Measurements from ENCODE around the gene PRDM13. TPM values are rescaled to one million over a fixed set of nuclear protein-coding genes. Genes with fewer than 3 reads are reported as not detected.

PRDM13 gene
- total RNA-seq, 1 donor from 2014 or later, result not detected

DNA sequence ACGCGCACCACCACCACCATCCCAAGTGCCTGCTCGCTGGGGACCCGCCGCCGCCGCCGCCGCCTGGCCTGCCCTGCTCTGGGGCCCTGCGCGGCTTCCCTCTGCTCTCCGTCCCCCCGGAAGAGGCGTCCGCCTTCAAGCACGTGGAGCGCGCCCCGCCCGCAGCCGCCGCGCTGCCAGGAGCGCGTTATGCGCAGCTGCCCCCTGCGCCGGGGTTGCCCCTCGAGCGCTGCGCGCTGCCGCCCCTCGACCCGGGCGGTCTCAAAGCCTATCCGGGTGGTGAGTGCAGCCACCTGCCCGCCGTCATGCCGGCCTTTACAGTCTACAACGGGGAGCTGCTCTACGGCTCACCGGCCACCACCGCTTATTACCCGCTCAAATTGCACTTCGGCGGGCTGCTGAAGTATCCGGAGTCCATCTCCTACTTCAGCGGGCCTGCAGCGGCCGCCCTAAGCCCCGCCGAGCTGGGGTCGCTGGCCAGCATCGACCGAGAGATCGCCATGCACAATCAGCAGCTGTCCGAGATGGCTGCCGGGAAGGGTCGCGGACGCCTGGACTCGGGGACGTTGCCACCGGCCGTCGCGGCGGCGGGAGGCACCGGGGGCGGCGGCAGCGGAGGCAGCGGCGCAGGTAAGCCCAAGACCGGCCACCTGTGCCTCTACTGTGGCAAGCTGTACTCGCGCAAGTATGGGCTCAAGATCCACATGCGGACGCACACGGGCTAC is 7.2 kb downstream of the PRDM13 start:
- no peaks in the 10 kb centered on the region for H4K20me1 ChIP-seq (ENCODE audit: insufficient read depth, low read length)
- Mint-ChIP-seq H3K27ac (ENCODE audit: unreplicated experiment) (no peak overlapping the region), H3K4me3 (ENCODE audit: unreplicated experiment) (no peak overlapping the region), H3K9me3 (ENCODE audit: unreplicated experiment) (peaks cover 13% of the 10 kb centered on the region), H3K4me1 (ENCODE audit: low read depth, unreplicated experiment) (no peaks in the 10 kb centered on the region), H3K27me3 (ENCODE audit: low read depth, unreplicated experiment) (peaks cover 83% of the 10 kb centered on the region), H3K36me3 (ENCODE audit: low read depth, unreplicated experiment) (no peaks in the 10 kb centered on the region)
- peak overlapping the region; percentile 76 for H3K4me2 ChIP-seq (ENCODE audit: low read length)
- FAIRE-seq, result no peak
- H3K27ac ChIP-seq (ENCODE audit: low read depth, low read length), result no peak overlapping the region
- peaks cover 8% of the 10 kb centered on the region for H3K9me3 ChIP-seq (ENCODE audit: insufficient read depth, low read depth, low read length)
- H3K4me3 ChIP-seq (ENCODE audit: insufficient read depth, low read depth, low read length), result peak overlapping the region; percentile 5
- TF ChIP-seq EZH2 (IDR thresholded peaks at IDR 0.05; ENCODE audit: insufficient read depth, low read length), result peak; percentile 76
- TF ChIP-seq, protein P1, sequence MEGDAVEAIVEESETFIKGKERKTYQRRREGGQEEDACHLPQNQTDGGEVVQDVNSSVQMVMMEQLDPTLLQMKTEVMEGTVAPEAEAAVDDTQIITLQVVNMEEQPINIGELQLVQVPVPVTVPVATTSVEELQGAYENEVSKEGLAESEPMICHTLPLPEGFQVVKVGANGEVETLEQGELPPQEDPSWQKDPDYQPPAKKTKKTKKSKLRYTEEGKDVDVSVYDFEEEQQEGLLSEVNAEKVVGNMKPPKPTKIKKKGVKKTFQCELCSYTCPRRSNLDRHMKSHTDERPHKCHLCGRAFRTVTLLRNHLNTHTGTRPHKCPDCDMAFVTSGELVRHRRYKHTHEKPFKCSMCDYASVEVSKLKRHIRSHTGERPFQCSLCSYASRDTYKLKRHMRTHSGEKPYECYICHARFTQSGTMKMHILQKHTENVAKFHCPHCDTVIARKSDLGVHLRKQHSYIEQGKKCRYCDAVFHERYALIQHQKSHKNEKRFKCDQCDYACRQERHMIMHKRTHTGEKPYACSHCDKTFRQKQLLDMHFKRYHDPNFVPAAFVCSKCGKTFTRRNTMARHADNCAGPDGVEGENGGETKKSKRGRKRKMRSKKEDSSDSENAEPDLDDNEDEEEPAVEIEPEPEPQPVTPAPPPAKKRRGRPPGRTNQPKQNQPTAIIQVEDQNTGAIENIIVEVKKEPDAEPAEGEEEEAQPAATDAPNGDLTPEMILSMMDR (IDR thresholded peaks at IDR 0.05; ENCODE audit: insufficient read depth, low read depth, low read length), result no peak
- peak overlapping the region; percentile 80 for H2AFZ ChIP-seq (ENCODE audit: low read depth, low read length)
- H3K27me3 ChIP-seq (ENCODE audit: insufficient read depth, low read length), result peaks cover 92% of the 10 kb centered on the region
- no peaks in the 10 kb centered on the region for H3K36me3 ChIP-seq (ENCODE audit: insufficient read depth, low read length)
- H3K79me2 ChIP-seq (ENCODE audit: insufficient read depth, low read length), result no peaks in the 10 kb centered on the region
- no peak overlapping the region for H3K9ac ChIP-seq (ENCODE audit: low read length)
- peaks cover 8% of the 10 kb centered on the region for H3K4me1 ChIP-seq (ENCODE audit: insufficient read depth, low read length)
- no peak for DNase-seq (ENCODE audit: low read depth)

DNA sequence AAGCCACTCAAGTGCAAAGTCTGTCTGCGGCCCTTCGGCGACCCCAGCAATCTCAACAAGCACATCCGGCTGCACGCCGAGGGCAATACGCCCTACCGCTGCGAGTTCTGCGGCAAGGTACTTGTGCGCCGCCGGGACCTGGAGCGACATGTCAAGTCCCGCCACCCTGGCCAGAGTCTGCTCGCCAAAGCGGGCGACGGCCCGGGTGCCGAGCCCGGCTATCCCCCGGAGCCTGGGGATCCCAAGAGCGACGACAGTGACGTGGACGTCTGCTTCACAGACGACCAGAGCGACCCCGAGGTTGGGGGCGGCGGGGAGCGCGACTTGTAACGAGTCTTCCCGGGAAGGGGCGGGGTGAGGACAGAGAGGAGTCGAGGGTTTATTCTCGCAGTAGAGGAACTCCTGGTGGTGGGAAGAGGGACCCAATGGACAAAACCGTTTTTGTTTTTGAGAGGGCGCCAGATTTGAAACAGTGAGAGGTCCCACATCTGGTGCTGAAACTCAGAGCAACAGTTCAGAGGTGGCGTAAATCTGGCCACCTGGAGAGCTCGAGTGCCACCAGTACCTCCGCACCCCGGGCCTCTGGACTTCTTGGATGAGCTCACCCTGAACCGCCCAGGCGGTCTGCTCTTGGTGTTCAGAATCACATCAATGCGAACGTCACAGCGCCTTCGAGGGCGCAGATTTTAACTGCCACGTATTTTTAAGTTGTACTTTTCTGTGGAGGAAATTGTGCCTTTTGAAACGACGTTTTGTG is 8.0 kb downstream of the PRDM13 start:
- peaks cover 92% of the 10 kb centered on the region for H3K27me3 ChIP-seq (ENCODE audit: insufficient read depth, low read length)
- peak overlapping the region; percentile 76 for H3K4me2 ChIP-seq (ENCODE audit: low read length)
- H3K36me3 ChIP-seq (ENCODE audit: insufficient read depth, low read length), result no peaks in the 10 kb centered on the region
- peaks cover 8% of the 10 kb centered on the region for H3K4me1 ChIP-seq (ENCODE audit: insufficient read depth, low read length)
- Mint-ChIP-seq H3K9me3 (ENCODE audit: unreplicated experiment) (peaks cover 10% of the 10 kb centered on the region), H3K27ac (ENCODE audit: unreplicated experiment) (peak overlapping the region; percentile 66), H3K27me3 (ENCODE audit: low read depth, unreplicated experiment) (peaks cover 83% of the 10 kb centered on the region), H3K36me3 (ENCODE audit: low read depth, unreplicated experiment) (no peaks in the 10 kb centered on the region), H3K4me3 (ENCODE audit: unreplicated experiment) (no peak overlapping the region), H3K4me1 (ENCODE audit: low read depth, unreplicated experiment) (no peaks in the 10 kb centered on the region)
- no peak for DNase-seq (ENCODE audit: low read depth)
- no peaks in the 10 kb centered on the region for H4K20me1 ChIP-seq (ENCODE audit: insufficient read depth, low read length)
- FAIRE-seq, result no peak
- peak overlapping the region; percentile 80 for H2AFZ ChIP-seq (ENCODE audit: low read depth, low read length)
- H3K27ac ChIP-seq (ENCODE audit: low read depth, low read length), result no peak overlapping the region
- H3K79me2 ChIP-seq (ENCODE audit: insufficient read depth, low read length), result no peaks in the 10 kb centered on the region
- peaks cover 5% of the 10 kb centered on the region for H3K9me3 ChIP-seq (ENCODE audit: insufficient read depth, low read depth, low read length)
- peak overlapping the region; percentile 5 for H3K4me3 ChIP-seq (ENCODE audit: insufficient read depth, low read depth, low read length)
- no peak overlapping the region for H3K9ac ChIP-seq (ENCODE audit: low read length)
- TF ChIP-seq, protein P1 (IDR thresholded peaks at IDR 0.05; ENCODE audit: insufficient read depth, low read depth, low read length), result no peak
- TF ChIP-seq EZH2 (IDR thresholded peaks at IDR 0.05; ENCODE audit: insufficient read depth, low read length), result peak; percentile 85

Data from astrocyte (in vitro differentiated cells and primary cell).